GM13976 (cell line): ENCODE results near the gene DIS3L2.
"Not testable (repeated sequence)": the region's sequence is repeated elsewhere in the genome, so short reads cannot be mapped to it uniquely, and the experiment has no call there.

Experiments used
- DNase-seq: peaks from one replicate; pipeline ENCODE4 v3.0.0; 2012; ENCODE audit warnings: low spot score
- in situ Hi-C: fragments of 300-500 bp; cut with MboI; formaldehyde crosslinking; loops from one replicate; pipeline ENCODE4 v1.12.0; 2022; ENCODE audit warnings: low sequenced_read_pairs, mixed read lengths, inconsistent platforms; ENCODE audit not compliant: unreplicated experiment
- TF ChIP-seq, protein P1 (sequence below): IDR thresholded peaks from 2 replicates; pipeline ENCODE4 v1.5.1; 2012; ENCODE audit warnings: borderline replicate concordance, mild to moderate bottlenecking; ENCODE audit not compliant: insufficient read depth; ENCODE audit errors: extremely low read depth, missing control alignments, control extremely low read depth

DIS3L2 gene

DNA sequence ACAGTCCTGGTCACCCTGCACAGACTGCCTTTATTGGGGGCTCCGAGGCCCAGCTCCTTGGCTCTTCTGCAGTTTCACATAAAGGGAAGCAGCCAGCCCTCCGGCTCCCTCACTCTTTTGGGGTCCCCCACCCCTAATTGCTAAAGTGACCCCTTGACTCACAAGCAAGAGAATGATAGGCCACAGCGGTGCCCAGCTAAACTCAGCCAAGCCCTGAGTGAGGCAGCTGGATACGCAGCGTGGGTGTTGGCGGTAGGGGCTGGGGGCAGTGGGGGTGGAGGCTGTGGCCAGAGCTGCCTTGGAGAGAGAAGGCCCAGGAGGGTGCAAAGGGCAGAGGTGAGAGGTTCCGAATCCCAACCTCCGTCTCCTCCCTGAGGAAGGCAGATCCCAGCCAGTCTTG, 391.6 kb downstream of the DIS3L2 start:
- TF ChIP-seq, protein P1, sequence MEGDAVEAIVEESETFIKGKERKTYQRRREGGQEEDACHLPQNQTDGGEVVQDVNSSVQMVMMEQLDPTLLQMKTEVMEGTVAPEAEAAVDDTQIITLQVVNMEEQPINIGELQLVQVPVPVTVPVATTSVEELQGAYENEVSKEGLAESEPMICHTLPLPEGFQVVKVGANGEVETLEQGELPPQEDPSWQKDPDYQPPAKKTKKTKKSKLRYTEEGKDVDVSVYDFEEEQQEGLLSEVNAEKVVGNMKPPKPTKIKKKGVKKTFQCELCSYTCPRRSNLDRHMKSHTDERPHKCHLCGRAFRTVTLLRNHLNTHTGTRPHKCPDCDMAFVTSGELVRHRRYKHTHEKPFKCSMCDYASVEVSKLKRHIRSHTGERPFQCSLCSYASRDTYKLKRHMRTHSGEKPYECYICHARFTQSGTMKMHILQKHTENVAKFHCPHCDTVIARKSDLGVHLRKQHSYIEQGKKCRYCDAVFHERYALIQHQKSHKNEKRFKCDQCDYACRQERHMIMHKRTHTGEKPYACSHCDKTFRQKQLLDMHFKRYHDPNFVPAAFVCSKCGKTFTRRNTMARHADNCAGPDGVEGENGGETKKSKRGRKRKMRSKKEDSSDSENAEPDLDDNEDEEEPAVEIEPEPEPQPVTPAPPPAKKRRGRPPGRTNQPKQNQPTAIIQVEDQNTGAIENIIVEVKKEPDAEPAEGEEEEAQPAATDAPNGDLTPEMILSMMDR = no peak
- in situ Hi-C loops = no loop called here
- no peak for DNase-seq

DNA sequence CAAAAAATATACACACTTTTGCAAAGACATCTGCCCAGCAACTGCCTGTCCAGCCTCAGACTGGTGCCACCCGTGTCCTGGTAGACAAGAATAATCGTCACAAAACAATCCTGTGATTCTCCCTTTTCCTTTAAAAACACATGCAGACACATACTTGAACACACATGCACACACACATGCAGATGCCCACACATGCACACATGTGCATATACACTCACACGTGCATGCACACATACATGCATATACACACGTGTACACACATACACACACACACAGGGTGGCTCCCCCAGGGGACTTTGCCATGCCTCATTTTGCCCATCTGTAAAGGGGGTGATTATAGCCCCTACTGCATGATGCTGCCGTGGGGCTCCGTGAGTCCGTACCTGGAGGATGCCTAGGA, 392.1 kb downstream of the DIS3L2 start:
- in situ Hi-C loops = no loop called here
- no peak for DNase-seq
- TF ChIP-seq, protein P1 = no peak

DNA sequence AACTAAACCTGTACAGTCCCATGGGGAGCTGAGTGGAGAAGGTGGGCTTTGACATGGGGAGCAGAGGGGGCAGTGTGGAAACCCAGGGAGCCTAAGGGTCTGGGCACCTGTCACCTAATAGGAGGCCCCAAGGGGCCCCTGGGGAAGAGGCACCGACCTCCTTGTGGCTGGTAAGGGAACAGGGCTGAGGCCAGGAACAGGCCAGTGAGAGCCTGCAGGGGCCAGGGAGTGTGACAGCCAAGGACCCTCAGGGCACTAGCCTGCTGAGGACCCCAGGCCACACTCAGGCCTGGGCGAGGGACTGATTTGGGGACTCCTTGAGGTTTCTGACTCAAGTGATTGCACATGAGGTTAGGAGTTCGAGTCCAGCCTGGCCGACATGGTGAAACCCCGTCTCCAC, 392.6 kb downstream of the DIS3L2 start:
- in situ Hi-C loops = no loop called here
- no peak for DNase-seq
- TF ChIP-seq, protein P1 = no peak

DNA sequence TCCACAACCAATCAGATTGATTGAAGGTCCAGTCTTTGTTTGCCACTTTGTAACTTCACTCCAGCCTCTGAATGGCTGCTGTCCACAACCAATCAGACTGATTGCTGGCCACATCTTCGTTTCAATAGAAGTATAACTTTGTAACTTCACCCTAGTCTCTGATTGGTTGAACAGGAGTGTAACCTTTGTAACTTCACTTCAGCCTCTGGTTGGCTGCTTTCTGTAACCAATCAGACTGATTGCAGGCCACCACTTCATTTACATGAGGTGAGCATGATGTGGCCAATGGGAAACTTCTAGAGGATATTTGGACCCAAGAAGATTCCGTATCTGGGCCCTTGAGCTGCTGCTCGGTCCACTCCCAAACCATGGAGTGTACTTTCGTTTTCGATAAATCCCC, 400.1 kb downstream of the DIS3L2 start:
- no peak for DNase-seq
- TF ChIP-seq, protein P1 = no peak
- in situ Hi-C loops = no loop called here

DNA sequence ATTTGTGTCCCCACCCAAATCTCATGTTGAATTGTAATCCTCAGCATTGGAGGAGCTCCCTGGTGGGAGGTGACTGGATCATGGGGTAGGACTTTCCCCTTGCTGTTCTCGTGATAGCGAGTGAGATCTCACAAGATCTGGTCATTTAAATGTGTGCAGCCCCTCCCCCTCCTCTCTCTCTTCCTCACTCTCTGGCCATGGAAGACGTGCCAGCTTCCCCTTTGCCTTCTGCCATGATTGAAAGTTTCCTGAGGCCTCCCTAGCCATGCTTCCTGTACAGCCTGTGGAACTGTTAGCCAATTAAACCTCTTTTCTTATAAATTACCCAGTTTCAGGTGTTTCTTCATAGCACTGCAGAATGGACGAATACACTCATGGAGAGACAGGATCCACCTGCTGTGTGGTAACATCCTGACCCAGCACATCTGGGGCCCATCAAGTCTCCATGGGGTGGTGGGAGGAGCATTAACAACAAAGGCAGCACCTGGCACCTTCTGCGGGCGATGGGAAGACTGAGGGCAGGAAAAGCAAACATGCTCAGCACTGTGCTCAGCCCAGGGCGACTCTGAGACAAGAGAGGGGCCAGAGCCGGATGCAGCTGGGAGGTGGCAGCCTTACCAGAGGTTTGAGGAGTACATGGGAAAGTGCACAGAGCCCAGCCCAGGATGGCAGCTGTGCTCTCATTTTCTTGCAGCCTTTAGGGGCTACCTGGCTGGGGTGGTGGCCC, 400.8 kb downstream of the DIS3L2 start:
- in situ Hi-C loops = no loop called here
- DNase-seq = no peak
- TF ChIP-seq, protein P1 = no peak

DNA sequence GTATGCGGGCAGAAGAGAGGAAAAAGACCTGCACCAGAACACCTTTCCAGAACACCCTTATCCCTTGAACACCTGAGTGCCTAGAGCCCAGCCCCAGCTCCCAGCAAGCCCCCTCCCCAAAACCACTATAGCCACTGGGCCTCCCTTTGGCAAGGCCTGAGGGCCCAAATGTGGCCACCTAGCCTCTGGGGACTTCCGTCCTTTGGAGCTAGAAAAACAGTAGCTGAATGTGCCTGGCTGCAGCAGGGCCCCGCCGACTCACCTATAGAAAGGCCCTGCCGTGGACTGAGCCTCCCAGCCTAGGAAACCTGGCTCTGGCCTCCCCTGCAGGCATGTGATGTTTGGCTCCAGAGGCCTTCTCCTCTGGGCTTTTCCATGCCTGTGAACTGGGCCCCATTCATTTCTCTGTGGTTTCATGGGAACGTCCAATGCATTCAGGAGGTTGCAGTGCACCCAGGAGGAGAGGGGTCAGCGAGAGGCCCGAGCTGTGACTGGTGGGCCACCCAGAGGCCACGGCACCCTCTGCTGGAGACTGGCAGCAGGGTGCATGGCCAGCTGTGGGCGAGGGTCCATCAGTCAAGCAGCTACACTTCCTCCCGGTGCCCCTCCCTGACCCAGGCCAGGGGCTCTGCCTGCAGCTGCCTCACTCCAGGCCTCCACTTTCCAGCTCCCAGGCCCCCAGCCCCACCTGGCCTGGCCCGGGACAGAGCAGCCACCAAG, 401.7 kb downstream of the DIS3L2 start:
- in situ Hi-C loops = not testable (repeated sequence)

DNA sequence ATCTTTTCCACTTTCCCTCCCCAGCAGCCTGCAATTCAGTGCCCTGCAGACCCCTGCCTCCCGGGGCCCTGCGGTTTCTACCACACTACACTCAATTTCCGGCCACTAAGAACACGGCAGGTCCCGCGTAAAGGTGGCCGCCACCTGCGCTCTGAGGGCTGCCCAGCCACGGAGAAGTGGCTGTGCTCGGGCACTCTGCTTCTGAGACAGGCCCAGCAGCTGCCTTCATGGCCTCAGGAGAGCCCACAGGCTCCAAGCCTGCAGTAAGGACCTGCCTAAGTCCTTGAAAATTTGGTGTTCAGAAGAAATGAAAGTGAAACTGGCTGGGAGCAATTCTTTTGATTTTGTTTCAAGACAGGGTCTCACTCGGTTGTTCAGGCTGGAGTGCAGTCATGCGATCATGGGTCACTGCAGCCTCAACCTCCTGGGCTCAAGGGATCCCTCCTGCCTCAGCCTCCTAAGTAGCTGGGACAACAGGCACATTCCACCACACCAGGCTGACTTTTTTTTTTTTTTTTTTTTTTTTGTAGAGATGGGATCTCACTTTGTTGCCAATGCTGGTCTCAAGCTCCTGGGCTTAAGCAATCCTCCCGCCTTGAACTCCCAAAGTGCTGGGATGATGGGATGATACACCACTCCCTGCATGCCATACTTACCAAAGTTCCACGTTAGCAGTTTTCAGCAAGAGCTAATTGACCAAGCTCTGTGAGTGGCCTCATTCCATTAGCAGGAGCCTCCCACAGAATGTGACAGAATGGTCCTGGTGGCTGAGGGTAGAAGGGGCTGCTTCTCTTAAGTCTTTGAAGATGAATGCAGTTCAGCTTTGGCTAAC, 402.5 kb downstream of the DIS3L2 start:
- TF ChIP-seq, protein P1 = no peak
- peak; percentile 67 for DNase-seq
- in situ Hi-C loops = no loop called here

More for the DNA sequence above, 401.7 kb downstream of the DIS3L2 start:
- not testable (repeated sequence) for DNase-seq

DNA sequence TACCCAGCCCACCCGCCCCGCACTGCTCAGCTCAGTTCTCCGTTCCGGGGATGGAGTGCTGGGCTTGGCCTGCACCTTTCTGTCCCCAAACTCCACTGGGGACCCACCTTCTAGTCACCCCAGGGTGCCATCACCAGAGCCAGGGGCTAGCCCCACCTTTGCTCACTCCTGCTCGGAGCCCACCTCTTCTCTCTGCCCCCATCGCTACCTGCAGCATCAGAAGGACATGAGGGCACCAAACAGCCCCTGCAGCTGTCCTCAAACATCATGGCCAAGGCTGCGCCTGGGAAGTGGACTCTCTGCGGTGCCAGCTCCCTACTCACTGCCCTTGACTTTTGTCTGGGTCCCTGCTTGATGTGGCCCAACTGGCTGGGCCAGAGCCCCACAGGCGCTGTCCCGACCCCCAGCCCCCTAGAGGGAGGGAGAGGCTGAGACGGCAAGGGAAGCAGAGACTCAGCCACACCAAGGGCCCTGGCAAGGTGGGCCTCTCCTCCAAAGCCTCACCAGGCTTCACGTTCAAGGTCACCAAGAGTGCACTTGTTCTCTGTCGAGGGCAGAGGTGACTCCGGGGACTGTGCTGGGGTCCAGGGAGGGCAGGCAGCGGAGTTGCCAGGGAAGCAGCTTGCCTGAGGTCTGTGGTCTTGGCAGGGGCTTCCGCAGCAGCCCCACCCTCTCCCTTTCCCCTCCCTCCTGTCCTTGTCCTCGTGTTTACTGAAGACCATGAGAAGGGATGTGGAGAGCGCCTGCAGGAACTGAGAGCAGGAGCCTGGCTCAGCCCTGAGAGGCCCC, 403.5 kb downstream of the DIS3L2 start:
- DNase-seq, in situ Hi-C loops: not testable (repeated sequence)
